Neural progenitor cell (in vitro differentiated cells): ENCODE results near the gene SLC12A7. TPM values are rescaled to one million over a fixed set of nuclear protein-coding genes. Genes with fewer than 3 reads are reported as not detected.
A peak's percentile ranks its signal among the peaks of the same experiment; 100 is the strongest.

ENCODE experiments used
- DNase-seq: peaks from one replicate; pipeline ENCODE4 v3.0.0-alpha.2; 2016; ENCODE audit warnings: low spot score
- H2AFZ ChIP-seq: fragments of 200-600 bp; sonication (generic); replicated peaks from 2 replicates; pipeline ENCODE4 v1.6.1; 2016; ENCODE audit warnings: antibody characterized with exemption
- H3F3A ChIP-seq: fragments of 200-600 bp; sonication (generic); 2 replicates; pipeline ENCODE4 v1.6.1; 2016; ENCODE audit warnings: antibody characterized with exemption, low read depth
- H3K27ac ChIP-seq: fragments of 200-600 bp; sonication (generic); 2 replicates; pipeline ENCODE4 v1.5.1; 2016; ENCODE audit warnings: mild to moderate bottlenecking
- H3K27me3 ChIP-seq: fragments of 200-600 bp; sonication (generic); 2 replicates; pipeline ENCODE4 v1.6.1; 2016; ENCODE audit warnings: mild to moderate bottlenecking, moderate library complexity
- H3K36me3 ChIP-seq: fragments of 200-600 bp; sonication (generic); 2 replicates; pipeline ENCODE4 v1.5.1; 2016
- H3K4me1 ChIP-seq: fragments of 200-600 bp; sonication (generic); 2 replicates; pipeline ENCODE4 v1.6.1; 2016; ENCODE audit warnings: mixed run types
- H3K4me2 ChIP-seq: fragments of 200-600 bp; sonication (generic); 2 replicates; pipeline ENCODE4 v1.6.1; 2016
- H3K4me3 ChIP-seq: fragments of 200-600 bp; sonication (generic); 2 replicates; pipeline ENCODE4 v1.5.1; 2016
- H3K79me2 ChIP-seq: fragments of 200-600 bp; sonication (generic); 2 replicates; pipeline ENCODE4 v1.6.1; 2016; ENCODE audit warnings: low read depth
- H3K9ac ChIP-seq: fragments of 200-600 bp; sonication (generic); 2 replicates; pipeline ENCODE4 v1.6.1; 2016
- H3K9me3 ChIP-seq: fragments of 200-600 bp; sonication (generic); 2 replicates; pipeline ENCODE4 v1.5.1; 2016; ENCODE audit warnings: low read depth
- H4K20me1 ChIP-seq: fragments of 200-600 bp; sonication (generic); 2 replicates; pipeline ENCODE4 v1.6.1; 2016; ENCODE audit warnings: low read depth
- H3K27ac Mint-ChIP-seq: 3 replicates; pipeline ENCODE4 v1.8.0; 2021; ENCODE audit warnings: mixed read lengths
- H3K27me3 Mint-ChIP-seq: 2 replicates; pipeline ENCODE4 v1.8.0; 2022; ENCODE audit warnings: low read depth, mild to moderate bottlenecking, inconsistent platforms, moderate library complexity, mixed read lengths; ENCODE audit not compliant: insufficient read depth
- H3K36me3 Mint-ChIP-seq: 3 replicates; pipeline ENCODE4 v1.8.0; 2021; ENCODE audit warnings: mixed read lengths
- H3K4me1 Mint-ChIP-seq: 3 replicates; pipeline ENCODE4 v1.8.0; 2021; ENCODE audit warnings: mixed read lengths
- H3K4me3 Mint-ChIP-seq: 3 replicates; pipeline ENCODE4 v1.8.0; 2021; ENCODE audit warnings: mild to moderate bottlenecking, moderate library complexity, mixed read lengths
- H3K9me3 Mint-ChIP-seq: 3 replicates; pipeline ENCODE4 v1.8.0; 2020; ENCODE audit warnings: mixed read lengths
- CTCF ChIP-seq: fragments of 200-600 bp; sonication (generic); IDR thresholded peaks from 2 replicates; pipeline ENCODE4 v1.5.1; 2017; ENCODE audit warnings: antibody characterized with exemption, mild to moderate bottlenecking
- EZH2 ChIP-seq: fragments of 200-600 bp; sonication (generic); IDR thresholded peaks from 2 replicates; pipeline ENCODE4 v1.6.1; 2017; ENCODE audit warnings: antibody characterized with exemption, mild to moderate bottlenecking, moderate library complexity
- EZH2phosphoT487 ChIP-seq: fragments of 200-600 bp; sonication (generic); IDR thresholded peaks from 2 replicates; pipeline ENCODE4 v1.6.1; 2017; ENCODE audit warnings: antibody characterized with exemption
- total RNA-seq: library from RNA; depleted of rRNA; stranded (reverse); fragments of >200 nt; gene quantifications from 2 replicates; pipeline ENCODE4 v1.2.3, GENCODE V29; 2015; ENCODE audit warnings: low replicate concordance

SLC12A7 gene
- total RNA-seq, 1 donor from 2014 or later, result 7.5 TPM

- H3K27ac ChIP-seq, result no peak overlapping the region
- no peak for DNase-seq
- no peaks in the 10 kb centered on the region for H3K9me3 ChIP-seq
- H3K4me3 ChIP-seq, result no peak overlapping the region
- no peaks in the 10 kb centered on the region for H3K36me3 ChIP-seq
- no peaks in the 10 kb centered on the region for H3K9me3 Mint-ChIP-seq
- no peak overlapping the region for H3K4me3 Mint-ChIP-seq
- H3K79me2 ChIP-seq, result no peaks in the 10 kb centered on the region
- H4K20me1 ChIP-seq, result peaks cover 8% of the 10 kb centered on the region
- no peak for TF ChIP-seq CTCF
- no peak for TF ChIP-seq EZH2
- TF ChIP-seq EZH2phosphoT487, result no peak
- H3K27me3 Mint-ChIP-seq, result peaks cover 5% of the 10 kb centered on the region
- no peak overlapping the region for H3K9ac ChIP-seq
- H2AFZ ChIP-seq, result no peak overlapping the region
- H3K4me1 ChIP-seq, result no peaks in the 10 kb centered on the region
- no peaks in the 10 kb centered on the region for H3K27me3 ChIP-seq
- no peaks in the 10 kb centered on the region for H3K36me3 Mint-ChIP-seq
- H3K27ac Mint-ChIP-seq, result peak overlapping the region; percentile 46
- no peak overlapping the region for H3K4me2 ChIP-seq
- no peaks in the 10 kb centered on the region for H3F3A ChIP-seq
- H3K4me1 Mint-ChIP-seq, result no peaks in the 10 kb centered on the region
Measured at GRCh38 chr5:1067141-1068121, 44.4 kb downstream of the SLC12A7 start.

GRCh38 chr5:1066676-1067075, 45.2 kb downstream of the SLC12A7 start:
- no peaks in the 10 kb centered on the region for H3K4me1 ChIP-seq
- H3K36me3 ChIP-seq, result no peaks in the 10 kb centered on the region
- no peak overlapping the region for H2AFZ ChIP-seq
- H3K4me3 ChIP-seq, result no peak overlapping the region
- H3F3A ChIP-seq, result no peaks in the 10 kb centered on the region
- no peaks in the 10 kb centered on the region for H3K79me2 ChIP-seq
- H3K4me2 ChIP-seq, result no peak overlapping the region
- H3K27me3 ChIP-seq, result no peaks in the 10 kb centered on the region
- DNase-seq, result no peak
- no peak overlapping the region for H3K27ac Mint-ChIP-seq
- H3K9ac ChIP-seq, result no peak overlapping the region
- no peaks in the 10 kb centered on the region for H3K9me3 Mint-ChIP-seq
- H3K4me1 Mint-ChIP-seq, result peaks cover 2% of the 10 kb centered on the region
- peaks cover 8% of the 10 kb centered on the region for H4K20me1 ChIP-seq
- no peak overlapping the region for H3K4me3 Mint-ChIP-seq
- no peaks in the 10 kb centered on the region for H3K9me3 ChIP-seq
- H3K27me3 Mint-ChIP-seq, result peaks cover 5% of the 10 kb centered on the region
- no peaks in the 10 kb centered on the region for H3K36me3 Mint-ChIP-seq
- no peak overlapping the region for H3K27ac ChIP-seq
- TF ChIP-seq EZH2phosphoT487 (no peak), EZH2 (no peak), CTCF (no peak)

- TF ChIP-seq CTCF (no peak), EZH2phosphoT487 (no peak), EZH2 (no peak)
Measured at GRCh38 chr5:1065891-1066650, 45.8 kb downstream of the SLC12A7 start.

More at GRCh38 chr5:1065891-1066650, 45.8 kb downstream of the SLC12A7 start:
- Mint-ChIP-seq H3K36me3 (no peaks in the 10 kb centered on the region), H3K9me3 (no peaks in the 10 kb centered on the region), H3K27ac (peak overlapping the region; percentile 82), H3K4me3 (no peak overlapping the region), H3K27me3 (peaks cover 5% of the 10 kb centered on the region), H3K4me1 (peaks cover 2% of the 10 kb centered on the region)
- Histone ChIP-seq H3K36me3 (no peaks in the 10 kb centered on the region), H3K9ac (no peak overlapping the region), H3F3A (no peaks in the 10 kb centered on the region), H3K4me3 (no peak overlapping the region), H2AFZ (no peak overlapping the region), H3K4me1 (no peaks in the 10 kb centered on the region), H4K20me1 (peaks cover 8% of the 10 kb centered on the region), H3K4me2 (no peak overlapping the region), H3K79me2 (no peaks in the 10 kb centered on the region), H3K9me3 (no peaks in the 10 kb centered on the region), H3K27me3 (no peaks in the 10 kb centered on the region), H3K27ac (no peak overlapping the region)
- DNase-seq, result no peak
